ENCODE results near the gene RASGEF1C.

- no peak for TF ChIP-seq POLR2AphosphoS5 (IDR thresholded peaks at IDR 0.05)
- no peak for TF ChIP-seq CTCF (IDR thresholded peaks at IDR 0.05)
- no peak for TF ChIP-seq EP300 (IDR thresholded peaks at IDR 0.05)
Measured at GRCh38 chr5:180056153-180056552, 152.9 kb downstream of the RASGEF1C start.
